Ascending aorta (tissue), 2 donors: ENCODE results near the gene ZNF224. TPM values are rescaled to one million over a fixed set of nuclear protein-coding genes. Genes with fewer than 3 reads are reported as not detected.
A peak's percentile ranks its signal among the peaks of the same experiment; 100 is the strongest.

Experiments used
- DNase-seq, 2 donors: peaks; one replicate each; pipeline ENCODE4 v3.0.0-alpha.2; 2019; ENCODE audit warnings: low spot score in 2 of 2
- H3K27ac ChIP-seq, 2 donors: fragments of 200-600 bp; sonication (generic); one replicate each; pipeline ENCODE4 v1.5.1; 2016 to 2017; ENCODE audit warnings: mild to moderate bottlenecking in 1 of 2
- H3K27me3 ChIP-seq: fragments of 200-600 bp; sonication (generic); one replicate; pipeline ENCODE4 v1.5.1; 2017
- H3K36me3 ChIP-seq, 2 donors: fragments of 200-600 bp; sonication (generic); one replicate each; pipeline ENCODE4 v1.5.1; 2016
- H3K4me1 ChIP-seq, 2 donors: fragments of 200-600 bp; sonication (generic); one replicate each; pipeline ENCODE4 v1.5.1; 2016 to 2017; ENCODE audit warnings: mild to moderate bottlenecking in 1 of 2
- H3K4me3 ChIP-seq, 2 donors: fragments of 200-600 bp; sonication (generic); one replicate each; pipeline ENCODE4 v1.5.1; 2016 to 2017; ENCODE audit warnings: mild to moderate bottlenecking in 1 of 2
- H3K9me3 ChIP-seq, 2 donors: fragments of 200-600 bp; sonication (generic); one replicate each; pipeline ENCODE4 v1.5.1; 2016
- intact Hi-C: fragments of 100-400 bp; cut with DNase I; formaldehyde crosslinking; loops from one replicate; pipeline ENCODE4 v1.15.1; 2023
- total RNA-seq: library from RNA; depleted of rRNA; stranded (reverse); fragments of >200 nt; gene quantifications from one replicate; pipeline ENCODE4 v1.1.0, GENCODE V29; 2016
- TF ChIP-seq, protein P1 (sequence below), 3 experiments: fragments of 200-600 bp in 2 of 3; fragments of 450-650 bp in 1 of 3; sonication (generic) in 2 of 3; IDR thresholded peaks; one replicate each; pipeline ENCODE4 v1.5.1; 2016 to 2019; ENCODE audit warnings: antibody characterized with exemption in 3 of 3, mild to moderate bottlenecking in 1 of 3, moderate library complexity in 1 of 3

Gene ZNF224
- 119 TPM for total RNA-seq

- H3K27ac ChIP-seq, result peak within 1 kb of the TSS; percentile 66 to 67
Observed at GRCh38 chr19:44093931-44094765, at the start of gene ZNF224. TSS of gene ZNF224 (plus strand) at chr19:44094361. CDS start at chr19:44097874, 3,513 bp downstream.

GRCh38 chr19:44050740-44051649 lies 43.2 kb upstream of the ZNF224 start:
- no peak for DNase-seq
- TF ChIP-seq, protein P1, sequence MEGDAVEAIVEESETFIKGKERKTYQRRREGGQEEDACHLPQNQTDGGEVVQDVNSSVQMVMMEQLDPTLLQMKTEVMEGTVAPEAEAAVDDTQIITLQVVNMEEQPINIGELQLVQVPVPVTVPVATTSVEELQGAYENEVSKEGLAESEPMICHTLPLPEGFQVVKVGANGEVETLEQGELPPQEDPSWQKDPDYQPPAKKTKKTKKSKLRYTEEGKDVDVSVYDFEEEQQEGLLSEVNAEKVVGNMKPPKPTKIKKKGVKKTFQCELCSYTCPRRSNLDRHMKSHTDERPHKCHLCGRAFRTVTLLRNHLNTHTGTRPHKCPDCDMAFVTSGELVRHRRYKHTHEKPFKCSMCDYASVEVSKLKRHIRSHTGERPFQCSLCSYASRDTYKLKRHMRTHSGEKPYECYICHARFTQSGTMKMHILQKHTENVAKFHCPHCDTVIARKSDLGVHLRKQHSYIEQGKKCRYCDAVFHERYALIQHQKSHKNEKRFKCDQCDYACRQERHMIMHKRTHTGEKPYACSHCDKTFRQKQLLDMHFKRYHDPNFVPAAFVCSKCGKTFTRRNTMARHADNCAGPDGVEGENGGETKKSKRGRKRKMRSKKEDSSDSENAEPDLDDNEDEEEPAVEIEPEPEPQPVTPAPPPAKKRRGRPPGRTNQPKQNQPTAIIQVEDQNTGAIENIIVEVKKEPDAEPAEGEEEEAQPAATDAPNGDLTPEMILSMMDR (IDR thresholded peaks at IDR 0.05), result no peak
- Histone ChIP-seq H3K36me3 (peaks cover 5 to 13% of the 10 kb centered on the region in 2 donors), H3K4me3 (peak overlapping the region; percentile 84 to 86), H3K9me3 (peaks cover 0 to 9% of the 10 kb centered on the region in 2 donors), H3K27me3 (no peaks in the 10 kb centered on the region), H3K4me1 (peaks cover 4 to 7% of the 10 kb centered on the region in 2 donors), H3K27ac (peak overlapping the region in 1 of 2 donors; percentile 28)
- intact Hi-C loops, result loop anchor here (1.0 to 2.0 kb wide), 9 partner anchors 21 to 161 kb away; partner anchors contain the start of genes ZNF155, ZNF222, ZNF224 and ZNF225

More at GRCh38 chr19:44093931-44094765, at the start of gene ZNF224:
- Histone ChIP-seq H3K4me1 (no peaks in the 10 kb centered on the region), H3K4me3 (peak within 1 kb of the TSS; percentile 80 to 86), H3K9me3 (peaks cover 0 to 21% of the 10 kb centered on the region in 2 donors), H3K27me3 (no peaks in the 10 kb centered on the region), H3K36me3 (peaks cover 26 to 28% of the 10 kb centered on the region in 2 donors)
- DNase-seq, result peak; percentile 66 to 95
- TF ChIP-seq, protein P1 (IDR thresholded peaks at IDR 0.05), result no peak
- intact Hi-C loops, result loop anchor here (1.0 to 5.0 kb wide), 7 partner anchors 19 to 263 kb away; partner anchors contain the start of genes ZNF112, ZNF225, ZNF227 and ZNF234

DNA sequence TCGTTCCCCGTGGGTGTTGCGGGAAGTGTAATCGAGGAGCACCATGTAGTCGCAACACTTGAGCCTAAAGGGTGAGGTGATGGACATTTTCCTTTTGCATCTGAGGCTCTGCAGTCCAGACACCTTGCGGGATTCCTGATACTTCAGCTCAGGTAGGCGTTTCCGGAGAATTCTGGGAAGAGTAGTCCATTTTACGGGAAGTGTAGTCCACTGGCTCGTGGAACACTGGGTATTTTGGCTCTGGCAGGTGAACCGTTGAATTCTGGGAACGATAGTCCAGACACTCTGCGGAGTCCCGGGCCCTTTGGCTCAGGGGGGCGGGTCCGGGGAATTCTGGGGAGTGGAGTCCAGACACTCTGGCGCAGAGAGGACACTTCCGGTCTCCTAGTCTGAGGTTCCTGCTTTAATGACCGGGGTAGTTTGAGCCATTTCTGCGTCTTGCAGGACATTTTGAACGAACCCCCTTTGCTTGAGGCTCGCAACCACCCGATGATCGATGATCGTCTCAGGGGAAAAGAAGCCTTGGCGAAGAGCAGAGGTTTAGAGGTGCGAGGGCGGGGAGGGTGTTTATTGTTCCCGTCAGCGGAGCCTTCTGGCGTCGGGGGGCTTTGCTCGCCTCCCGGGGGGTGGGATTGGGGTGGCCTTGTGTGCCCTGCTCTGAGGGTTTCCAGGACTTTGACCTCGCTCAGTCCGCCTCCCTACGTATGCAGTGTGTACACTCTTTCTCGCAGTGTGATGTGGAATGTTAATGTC lies 42.3 kb upstream of the ZNF224 start, which contains the start of gene ZNF223:
TSS of gene ZNF223 (plus strand) at position 387 of the 753 bp plus-strand sequence. CDS start 3,141 bp downstream, outside the sequence.
- peak; percentile 86 to 97 for DNase-seq
- TF ChIP-seq, protein P1 (IDR thresholded peaks at IDR 0.05), result no peak
- Histone ChIP-seq H3K9me3 (peaks cover 0 to 12% of the 10 kb centered on the region in 2 donors), H3K27ac (peak within 1 kb of the TSS; percentile 61 to 71), H3K4me1 (peaks cover 4 to 7% of the 10 kb centered on the region in 2 donors), H3K27me3 (no peaks in the 10 kb centered on the region), H3K4me3 (peak within 1 kb of the TSS; percentile 84 to 86), H3K36me3 (peaks cover 6 to 17% of the 10 kb centered on the region in 2 donors)
- intact Hi-C loops, result loop anchor here (1.0 to 2.0 kb wide), 9 partner anchors 20 to 160 kb away; partner anchors contain the start of genes ZNF155, ZNF222, ZNF224 and ZNF225

DNA sequence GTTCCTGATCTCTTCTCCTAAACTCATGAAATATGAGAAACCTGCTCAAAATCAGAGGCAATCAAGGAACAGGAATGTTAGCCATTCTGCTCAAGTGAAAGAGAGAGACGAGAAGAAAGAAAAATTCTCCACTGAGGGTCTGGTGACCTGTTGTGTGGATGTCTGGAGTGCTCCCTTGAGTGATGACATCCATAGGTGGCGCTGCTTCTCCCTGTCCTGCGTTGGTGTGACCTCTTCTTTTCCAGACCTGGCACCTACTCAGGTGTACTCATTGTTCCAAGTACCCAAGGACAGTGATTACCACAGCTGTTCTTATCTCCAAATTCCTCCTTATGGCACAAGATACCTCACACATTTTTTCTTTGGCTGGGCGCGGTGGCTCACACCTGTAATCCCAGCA lies 38.3 kb upstream of the ZNF224 start:
- TF ChIP-seq, protein P1 (IDR thresholded peaks at IDR 0.05), result no peak
- Histone ChIP-seq H3K27me3 (no peaks in the 10 kb centered on the region), H3K4me3 (no peak overlapping the region), H3K27ac (no peak overlapping the region), H3K4me1 (peaks cover 4 to 7% of the 10 kb centered on the region in 2 donors), H3K36me3 (peaks cover 27 to 58% of the 10 kb centered on the region in 2 donors), H3K9me3 (peaks cover 5 to 20% of the 10 kb centered on the region in 2 donors)
- intact Hi-C loops, result no loop called here
- DNase-seq, result no peak
